Type B pancreatic cell (in vitro differentiated cells): ENCODE results near the gene RASL10B. TPM values are rescaled to one million over a fixed set of nuclear protein-coding genes. Genes with fewer than 3 reads are reported as not detected.

ENCODE experiments used
- DNase-seq: peaks from one replicate; pipeline ENCODE4 v3.0.0; 2021; ENCODE audit warnings: mixed read lengths; ENCODE audit not compliant: unreplicated experiment; ENCODE audit errors: extremely low spot score
- H3K27ac Mint-ChIP-seq: 2 replicates; pipeline ENCODE4 v1.8.0; 2021; ENCODE audit warnings: mild to moderate bottlenecking, mixed read lengths
- H3K27me3 Mint-ChIP-seq: 2 replicates; pipeline ENCODE4 v1.8.0; 2021; ENCODE audit warnings: mixed read lengths
- H3K36me3 Mint-ChIP-seq: 2 replicates; pipeline ENCODE4 v1.8.0; 2021; ENCODE audit warnings: mixed read lengths
- H3K4me1 Mint-ChIP-seq: one replicate; pipeline ENCODE4 v1.8.0; 2021; ENCODE audit warnings: mixed read lengths; ENCODE audit not compliant: unreplicated experiment
- H3K4me3 Mint-ChIP-seq: 2 replicates; pipeline ENCODE4 v1.8.0; 2021; ENCODE audit warnings: mild to moderate bottlenecking, mixed read lengths
- H3K9me3 Mint-ChIP-seq: 2 replicates; pipeline ENCODE4 v1.8.0; 2021; ENCODE audit warnings: mixed read lengths
- CTCF ChIP-seq: fragments of 200-600 bp; sonication (generic); conservative IDR thresholded peaks from 2 replicates; pipeline ENCODE4 v1.5.0; 2021; ENCODE audit warnings: antibody characterized with exemption, mild to moderate bottlenecking
- total RNA-seq: library from RNA; stranded (reverse); gene quantifications from 2 replicates; pipeline ENCODE4 v1.2.1, GENCODE V29; 2021; ENCODE audit warnings: low replicate concordance

RASL10B gene
- total RNA-seq, 1 donor from 2014 or later, result 29.4 TPM

- no peak for TF ChIP-seq CTCF
- Mint-ChIP-seq H3K36me3 (no peaks in the 10 kb centered on the region), H3K27ac (no peak overlapping the region), H3K4me1 (peaks cover 49% of the 10 kb centered on the region), H3K9me3 (no peaks in the 10 kb centered on the region), H3K27me3 (peaks cover 10% of the 10 kb centered on the region), H3K4me3 (peak overlapping the region; percentile 84)
- no peak for DNase-seq
Observed at GRCh38 chr17:35730400-35731005, 936 bp upstream of the RASL10B start.

GRCh38 chr17:35731917-35732805 is 722 bp downstream of the RASL10B start:
- TF ChIP-seq CTCF, result no peak
- Mint-ChIP-seq H3K4me3 (peak overlapping the region; percentile 92), H3K27me3 (peaks cover 10% of the 10 kb centered on the region), H3K36me3 (no peaks in the 10 kb centered on the region), H3K9me3 (no peaks in the 10 kb centered on the region), H3K4me1 (peaks cover 35% of the 10 kb centered on the region), H3K27ac (no peak overlapping the region)
- peak; percentile 70 for DNase-seq

- TF ChIP-seq CTCF, result no peak
- H3K27me3 Mint-ChIP-seq, result peaks cover 10% of the 10 kb centered on the region
- H3K27ac Mint-ChIP-seq, result no peak overlapping the region
- H3K4me3 Mint-ChIP-seq, result peak overlapping the region; percentile 92
- H3K9me3 Mint-ChIP-seq, result no peaks in the 10 kb centered on the region
- no peak for DNase-seq
- no peaks in the 10 kb centered on the region for H3K36me3 Mint-ChIP-seq
- H3K4me1 Mint-ChIP-seq, result peaks cover 29% of the 10 kb centered on the region
Observed at GRCh38 chr17:35732806-35733136, 1.3 kb downstream of the RASL10B start.

GRCh38 chr17:35733366-35733765 is 1.9 kb downstream of the RASL10B start:
- peaks cover 10% of the 10 kb centered on the region for H3K27me3 Mint-ChIP-seq

GRCh38 chr17:35734396-35734795 is 3.0 kb downstream of the RASL10B start:
- peaks cover 14% of the 10 kb centered on the region for H3K4me1 Mint-ChIP-seq
- DNase-seq, result no peak
- no peak overlapping the region for H3K27ac Mint-ChIP-seq
- no peaks in the 10 kb centered on the region for H3K36me3 Mint-ChIP-seq
- H3K9me3 Mint-ChIP-seq, result no peaks in the 10 kb centered on the region
- TF ChIP-seq CTCF, result no peak
- no peak overlapping the region for H3K4me3 Mint-ChIP-seq
- peaks cover 15% of the 10 kb centered on the region for H3K27me3 Mint-ChIP-seq

More at GRCh38 chr17:35733366-35733765, 1.9 kb downstream of the RASL10B start:
- Mint-ChIP-seq H3K4me1 (peaks cover 23% of the 10 kb centered on the region), H3K27ac (no peak overlapping the region), H3K36me3 (no peaks in the 10 kb centered on the region), H3K4me3 (peak overlapping the region; percentile 92), H3K9me3 (no peaks in the 10 kb centered on the region)
- DNase-seq, result no peak
- no peak for TF ChIP-seq CTCF
